M059J (cell line): ENCODE data around the gene IPCEF1. TPM values are rescaled to one million over a fixed set of nuclear protein-coding genes. Genes with fewer than 3 reads are reported as not detected.
"Not testable (repeated sequence)": the region's sequence is repeated elsewhere in the genome, so short reads cannot be mapped to it uniquely, and the experiment has no call there.

ENCODE experiments used
- DNase-seq: peaks from one replicate; pipeline ENCODE4 v3.0.0-alpha.2; 2012; ENCODE audit warnings: low read depth
- total RNA-seq: library from RNA; depleted of rRNA; stranded (reverse); fragments of >200 nt; shearing (Covaris generic); gene quantifications from 2 replicates; pipeline ENCODE4 v1.2.3, GENCODE V29; 2014

Gene IPCEF1
- total RNA-seq, 1 experiment from 2014 or later: 1.6 TPM

GRCh38 chr6:154334147-154334546, 22.5 kb downstream of the IPCEF1 start:
- not testable (repeated sequence) for DNase-seq

GRCh38 chr6:154331750-154332149, 24.9 kb downstream of the IPCEF1 start:
- DNase-seq: no peak

GRCh38 chr6:154329350-154330170, 27.0 kb downstream of the IPCEF1 start:
- peak; percentile 39 for DNase-seq

- not testable (repeated sequence) for DNase-seq
These were observed 29.3 kb downstream of the IPCEF1 start for GRCh38 chr6:154327313-154327712.

GRCh38 chr6:154325142-154325541, 31.5 kb downstream of the IPCEF1 start:
- no peak for DNase-seq

GRCh38 chr6:154320181-154320580, 36.4 kb downstream of the IPCEF1 start:
- no peak for DNase-seq

GRCh38 chr6:154319231-154319858, 37.3 kb downstream of the IPCEF1 start:
- peak; percentile 73 for DNase-seq

- no peak for DNase-seq
These were observed 37.9 kb downstream of the IPCEF1 start for GRCh38 chr6:154318721-154319120.

- peak; percentile 54 for DNase-seq
These were observed 40.5 kb downstream of the IPCEF1 start for GRCh38 chr6:154316131-154316530.

GRCh38 chr6:154314084-154314483, 42.5 kb downstream of the IPCEF1 start:
- no peak for DNase-seq

GRCh38 chr6:154308986-154309385, 47.6 kb downstream of the IPCEF1 start:
- no peak for DNase-seq

- no peak for DNase-seq
These were observed 48.7 kb downstream of the IPCEF1 start for GRCh38 chr6:154307696-154308425.

GRCh38 chr6:154307147-154307546, 49.5 kb downstream of the IPCEF1 start:
- DNase-seq: not testable (repeated sequence)

- DNase-seq: no peak
These were observed 49.9 kb downstream of the IPCEF1 start for GRCh38 chr6:154306696-154307095.

GRCh38 chr6:154304191-154304590, 52.4 kb downstream of the IPCEF1 start:
- peak; percentile 8 for DNase-seq

- peak; percentile 82 for DNase-seq
These were observed 53.0 kb downstream of the IPCEF1 start for GRCh38 chr6:154303642-154304041.

GRCh38 chr6:154301839-154302752, 54.5 kb downstream of the IPCEF1 start:
- peak; percentile 96 for DNase-seq

- peak; percentile 60 for DNase-seq
These were observed 55.4 kb downstream of the IPCEF1 start for GRCh38 chr6:154301086-154301625.

- DNase-seq: peak; percentile 82
These were observed 58.3 kb downstream of the IPCEF1 start for GRCh38 chr6:154298297-154298696.

- DNase-seq: peak; percentile 48
These were observed 58.9 kb downstream of the IPCEF1 start for GRCh38 chr6:154297721-154298120.

- no peak for DNase-seq
These were observed 59.4 kb downstream of the IPCEF1 start for GRCh38 chr6:154297210-154297609.
